WTC11 (cell line): Measurements from ENCODE around the gene NEK2.

Source experiments
- GRHL2 ChIP-seq: fragments of 250-450 bp; sonication (Bioruptor Pico); IDR thresholded peaks from 2 replicates; pipeline ENCODE4 v1.8.0; 2022; ENCODE audit warnings: mild to moderate bottlenecking, moderate library complexity; ENCODE audit not compliant: insufficient replicate concordance, severe bottlenecking
- NFATC4 ChIP-seq: fragments of 250-450 bp; sonication (Bioruptor Pico); IDR thresholded peaks from 2 replicates; pipeline ENCODE4 v1.9.0; 2021; ENCODE audit warnings: mild to moderate bottlenecking
- NFYB ChIP-seq: sonication (generic); formaldehyde crosslinking; conservative IDR thresholded peaks from 2 replicates; pipeline ENCODE4 v1.8.0; 2022; ENCODE audit warnings: low read depth, missing genetic modification reagents
- TP53 ChIP-seq: sonication (generic); formaldehyde crosslinking; IDR thresholded peaks from 2 replicates; pipeline ENCODE4 v1.8.1; 2023; ENCODE audit warnings: mild to moderate bottlenecking, missing genetic modification reagents
- TF ChIP-seq, protein P1 (sequence below): sonication (generic); formaldehyde crosslinking; IDR thresholded peaks from 2 replicates; pipeline ENCODE4 v1.8.1; 2022; ENCODE audit warnings: mild to moderate bottlenecking, moderate library complexity, missing genetic modification reagents
- TF ChIP-seq, protein P2 (sequence below): fragments of 250-450 bp; sonication (Bioruptor Pico); IDR thresholded peaks from 2 replicates; pipeline ENCODE4 v1.9.0; 2021; ENCODE audit warnings: moderate library complexity, mild to moderate bottlenecking, inconsistent platforms, borderline replicate concordance
- TF ChIP-seq, protein P3 (sequence below): sonication (generic); formaldehyde crosslinking; IDR thresholded peaks from 2 replicates; pipeline ENCODE4 v1.8.1; 2022; ENCODE audit warnings: missing genetic modification reagents, borderline replicate concordance

DNA sequence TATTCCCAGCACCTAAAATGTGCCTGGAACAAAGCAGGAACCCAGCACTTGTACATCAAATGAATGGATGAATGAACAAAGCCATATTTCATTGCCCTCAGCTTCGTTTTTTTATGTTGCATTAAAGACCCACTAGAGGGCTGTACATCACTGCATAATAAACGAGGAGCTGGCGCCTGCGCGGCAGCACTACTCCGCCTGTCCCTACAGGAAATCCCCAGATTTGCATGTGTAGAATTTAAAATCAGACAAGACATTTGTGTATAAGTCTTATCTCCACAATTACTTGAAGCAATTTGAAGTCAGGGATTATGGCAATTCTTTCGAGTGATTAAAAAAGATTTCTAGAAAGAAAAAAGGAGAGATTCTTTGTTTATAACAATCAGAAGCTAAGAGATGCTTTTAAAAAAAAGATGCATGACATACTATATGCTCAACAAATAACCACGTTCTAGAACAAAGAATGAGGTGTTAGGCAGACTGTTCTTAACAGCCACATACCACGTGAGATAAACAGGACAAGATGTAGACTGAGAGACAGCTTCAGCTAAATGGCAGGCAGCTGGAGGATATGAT is 5.4 kb upstream of the NEK2 start:
- TF ChIP-seq NFYB (no peak), TP53 (no peak), GRHL2 (CRISPR knock-in tag) (no peak), NFATC4 (CRISPR knock-in tag) (no peak)
- TF ChIP-seq, protein P1, sequence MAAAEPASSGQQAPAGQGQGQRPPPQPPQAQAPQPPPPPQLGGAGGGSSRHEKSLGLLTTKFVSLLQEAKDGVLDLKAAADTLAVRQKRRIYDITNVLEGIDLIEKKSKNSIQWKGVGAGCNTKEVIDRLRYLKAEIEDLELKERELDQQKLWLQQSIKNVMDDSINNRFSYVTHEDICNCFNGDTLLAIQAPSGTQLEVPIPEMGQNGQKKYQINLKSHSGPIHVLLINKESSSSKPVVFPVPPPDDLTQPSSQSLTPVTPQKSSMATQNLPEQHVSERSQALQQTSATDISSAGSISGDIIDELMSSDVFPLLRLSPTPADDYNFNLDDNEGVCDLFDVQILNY (CRISPR knock-in tag), result no peak
- TF ChIP-seq, protein P2, sequence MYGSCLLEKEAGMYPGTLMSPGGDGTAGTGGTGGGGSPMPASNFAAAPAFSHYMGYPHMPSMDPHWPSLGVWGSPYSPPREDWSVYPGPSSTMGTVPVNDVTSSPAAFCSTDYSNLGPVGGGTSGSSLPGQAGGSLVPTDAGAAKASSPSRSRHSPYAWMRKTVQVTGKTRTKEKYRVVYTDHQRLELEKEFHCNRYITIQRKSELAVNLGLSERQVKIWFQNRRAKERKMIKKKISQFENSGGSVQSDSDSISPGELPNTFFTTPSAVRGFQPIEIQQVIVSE (CRISPR knock-in tag), result no peak
- TF ChIP-seq, protein P3, sequence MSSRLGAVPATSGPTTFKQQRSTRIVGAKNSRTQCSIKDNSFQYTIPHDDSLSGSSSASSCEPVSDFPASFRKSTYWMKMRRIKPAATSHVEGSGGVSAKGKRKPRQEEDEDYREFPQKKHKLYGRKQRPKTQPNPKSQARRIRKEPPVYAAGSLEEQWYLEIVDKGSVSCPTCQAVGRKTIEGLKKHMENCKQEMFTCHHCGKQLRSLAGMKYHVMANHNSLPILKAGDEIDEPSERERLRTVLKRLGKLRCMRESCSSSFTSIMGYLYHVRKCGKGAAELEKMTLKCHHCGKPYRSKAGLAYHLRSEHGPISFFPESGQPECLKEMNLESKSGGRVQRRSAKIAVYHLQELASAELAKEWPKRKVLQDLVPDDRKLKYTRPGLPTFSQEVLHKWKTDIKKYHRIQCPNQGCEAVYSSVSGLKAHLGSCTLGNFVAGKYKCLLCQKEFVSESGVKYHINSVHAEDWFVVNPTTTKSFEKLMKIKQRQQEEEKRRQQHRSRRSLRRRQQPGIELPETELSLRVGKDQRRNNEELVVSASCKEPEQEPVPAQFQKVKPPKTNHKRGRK (CRISPR knock-in tag), result no peak
